NCI-H526 treated with DMSO at 0.1 percent for 48 hours (cell line): ENCODE measurements around the gene COL5A1.
"Not testable (repeated sequence)": the region's sequence is repeated elsewhere in the genome, so short reads cannot be mapped to it uniquely, and the experiment has no call there.

Experiments used
- DNase-seq: peaks from one replicate; lab custom pipeline; 2025; lab: John Stamatoyannopoulos, UW

The COL5A1 gene

DNA sequence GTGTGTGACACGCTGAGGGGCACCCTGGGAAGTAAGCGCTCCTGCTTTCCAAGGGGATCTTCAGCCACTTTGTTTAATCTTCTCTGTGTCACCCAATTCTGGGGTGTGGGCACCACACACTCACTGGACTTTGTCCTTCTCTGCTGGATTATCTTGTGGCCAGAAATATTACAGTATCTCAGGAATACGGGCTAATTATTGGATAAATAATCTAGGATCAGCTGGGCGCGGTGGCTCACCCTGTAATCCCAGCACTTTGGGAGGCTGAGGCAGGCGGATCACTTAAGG lies 50.9 kb downstream of the COL5A1 start:
- no peak for DNase-seq

DNA sequence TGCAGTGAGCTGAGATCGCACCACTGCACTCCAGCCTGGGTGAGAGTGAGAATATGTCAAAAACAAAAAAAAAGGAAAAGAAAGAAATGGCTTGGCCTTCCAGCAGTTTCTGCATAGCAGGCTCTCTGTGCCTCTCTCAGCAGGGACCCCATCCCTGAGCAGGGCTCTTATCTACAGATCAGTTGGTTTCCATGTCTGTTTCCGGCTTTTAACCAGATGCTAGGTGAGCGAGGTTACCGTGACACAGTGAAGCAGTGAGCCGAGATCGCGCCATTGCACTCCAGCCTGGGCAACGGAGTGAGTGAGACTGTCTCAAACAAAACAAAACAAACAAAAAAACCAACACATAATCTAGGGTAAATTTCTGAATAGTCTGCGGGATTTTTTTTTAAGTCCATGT lies 51.4 kb downstream of the COL5A1 start:
- no peak for DNase-seq

DNA sequence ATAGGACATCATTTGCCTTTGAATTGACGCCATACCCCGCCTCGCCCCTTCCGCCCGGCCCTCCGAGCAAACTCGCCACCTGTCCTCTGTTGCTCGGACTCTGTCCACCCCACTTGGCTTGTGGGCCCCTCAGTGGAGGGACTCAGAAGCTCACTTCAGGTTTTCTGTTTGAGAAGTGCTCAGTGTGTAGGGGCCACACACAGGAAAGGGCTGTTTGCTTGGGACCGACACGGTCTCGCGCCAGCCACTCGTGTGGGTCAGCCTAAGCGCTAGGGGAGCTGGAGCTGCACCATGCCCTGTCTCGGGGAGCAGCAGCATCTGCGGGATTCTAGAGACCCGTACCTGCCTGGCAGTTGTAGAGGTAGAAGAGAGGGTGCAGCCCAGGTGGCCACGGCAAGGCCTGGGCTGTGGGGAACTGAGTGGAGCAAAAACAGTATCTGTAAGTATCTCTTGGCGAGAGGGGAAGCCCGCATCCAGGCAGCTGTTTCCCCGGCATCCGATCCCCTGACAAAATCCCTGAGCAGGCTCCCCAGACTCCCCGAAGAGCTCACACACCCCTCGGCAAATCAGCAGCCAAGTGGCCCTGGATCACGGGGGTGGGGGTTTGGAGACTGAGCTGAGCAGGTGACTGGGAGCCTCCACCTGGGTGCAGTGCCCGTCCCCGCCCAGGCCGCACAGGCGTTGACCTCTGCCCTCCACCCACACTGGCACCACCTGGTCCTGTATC lies 52.2 kb downstream of the COL5A1 start:
- no peak for DNase-seq

DNA sequence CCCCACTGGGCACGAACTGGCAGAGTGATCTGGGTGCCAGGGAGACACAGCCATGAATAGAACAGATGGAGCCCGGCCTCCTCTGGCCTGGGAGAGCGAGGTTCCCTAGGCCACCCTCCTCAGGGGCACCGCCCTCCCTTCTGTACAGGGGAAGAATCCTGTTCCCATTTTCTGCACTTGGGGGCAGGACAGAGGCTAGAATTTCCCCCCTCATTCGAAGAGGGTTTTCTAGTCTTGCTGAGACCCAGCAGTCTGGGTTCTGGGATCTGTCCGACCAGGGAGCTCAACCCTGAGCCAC lies 52.7 kb downstream of the COL5A1 start:
- no peak for DNase-seq

DNA sequence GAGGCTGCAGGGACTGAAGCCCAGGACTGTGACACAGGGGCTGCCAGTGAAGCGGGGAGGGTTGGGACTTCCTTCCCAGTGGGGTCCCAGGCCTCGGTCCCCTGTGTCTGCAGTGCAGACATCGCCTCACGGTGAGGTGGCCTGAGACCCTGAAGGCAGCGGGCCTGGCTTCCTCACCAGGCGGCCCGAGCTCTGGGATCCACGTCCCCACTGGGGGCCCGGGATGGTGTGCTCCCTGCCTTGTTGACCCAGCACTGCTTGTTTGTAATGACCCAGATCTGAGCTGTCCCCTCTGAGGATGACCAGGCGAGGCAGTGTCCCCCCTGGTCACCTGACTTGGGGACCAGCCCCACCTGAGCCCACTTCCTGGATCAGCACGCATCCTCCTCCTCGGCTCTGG lies 53.1 kb downstream of the COL5A1 start:
- no peak for DNase-seq

DNA sequence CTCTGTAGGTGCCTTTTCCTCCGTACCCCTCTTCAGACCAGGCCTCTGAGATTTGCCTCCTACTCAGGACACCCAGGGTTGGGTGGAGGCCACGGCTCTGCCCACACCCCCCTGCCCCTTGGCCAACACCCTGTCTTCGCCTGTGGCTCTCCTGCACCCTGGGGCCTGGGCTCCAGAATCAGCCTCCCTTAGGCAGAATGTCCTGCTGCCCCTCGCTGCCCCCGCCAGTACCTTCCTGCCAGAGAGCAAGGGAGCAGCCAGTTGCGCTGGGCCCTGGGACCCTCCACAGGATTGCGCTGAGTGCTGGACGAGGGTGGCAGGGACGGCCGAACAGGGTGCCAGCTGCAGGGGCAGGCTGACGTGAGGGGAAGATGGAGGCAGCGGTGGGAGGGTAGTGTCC lies 53.5 kb downstream of the COL5A1 start:
- no peak for DNase-seq

DNA sequence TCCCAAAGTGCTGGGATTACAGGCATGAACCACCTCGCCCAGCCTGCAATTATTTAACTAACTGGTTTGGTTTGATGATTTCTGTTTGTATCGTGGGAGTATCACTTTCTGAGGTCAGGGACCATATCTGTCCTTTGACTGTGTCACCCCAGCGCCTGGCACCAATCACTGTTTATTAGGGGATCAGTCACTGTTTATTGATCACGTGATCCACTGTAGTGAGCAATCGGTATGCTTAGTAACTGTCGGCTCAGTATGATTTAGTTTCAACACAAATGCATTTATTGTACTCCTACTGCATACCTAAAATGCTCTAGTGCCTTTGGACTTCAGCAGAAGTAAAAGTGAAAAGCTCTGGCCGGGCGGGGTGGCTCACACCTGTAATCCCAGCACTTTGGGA lies 54.8 kb downstream of the COL5A1 start:
- DNase-seq, result no peak

DNA sequence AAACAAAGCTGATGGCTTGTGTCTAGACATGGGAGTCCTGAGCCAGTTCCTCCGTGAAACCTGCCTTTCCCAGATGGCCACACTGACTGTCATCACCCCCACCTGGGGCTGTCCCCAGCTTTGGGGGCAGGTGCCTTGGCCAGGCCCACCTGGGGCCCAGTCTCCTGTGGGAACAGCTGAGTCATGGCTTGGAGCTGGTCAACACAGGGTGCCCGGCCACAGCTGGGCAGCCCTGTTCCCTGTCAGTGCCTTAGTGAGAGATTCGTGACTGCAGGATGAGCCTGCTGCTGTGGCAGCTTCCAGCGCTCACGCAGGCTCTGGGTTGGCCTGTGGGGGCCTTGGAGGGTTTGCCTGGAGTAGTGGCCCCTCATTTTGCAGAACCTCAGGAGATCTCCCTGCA lies 56.5 kb downstream of the COL5A1 start:
- DNase-seq, result no peak

DNA sequence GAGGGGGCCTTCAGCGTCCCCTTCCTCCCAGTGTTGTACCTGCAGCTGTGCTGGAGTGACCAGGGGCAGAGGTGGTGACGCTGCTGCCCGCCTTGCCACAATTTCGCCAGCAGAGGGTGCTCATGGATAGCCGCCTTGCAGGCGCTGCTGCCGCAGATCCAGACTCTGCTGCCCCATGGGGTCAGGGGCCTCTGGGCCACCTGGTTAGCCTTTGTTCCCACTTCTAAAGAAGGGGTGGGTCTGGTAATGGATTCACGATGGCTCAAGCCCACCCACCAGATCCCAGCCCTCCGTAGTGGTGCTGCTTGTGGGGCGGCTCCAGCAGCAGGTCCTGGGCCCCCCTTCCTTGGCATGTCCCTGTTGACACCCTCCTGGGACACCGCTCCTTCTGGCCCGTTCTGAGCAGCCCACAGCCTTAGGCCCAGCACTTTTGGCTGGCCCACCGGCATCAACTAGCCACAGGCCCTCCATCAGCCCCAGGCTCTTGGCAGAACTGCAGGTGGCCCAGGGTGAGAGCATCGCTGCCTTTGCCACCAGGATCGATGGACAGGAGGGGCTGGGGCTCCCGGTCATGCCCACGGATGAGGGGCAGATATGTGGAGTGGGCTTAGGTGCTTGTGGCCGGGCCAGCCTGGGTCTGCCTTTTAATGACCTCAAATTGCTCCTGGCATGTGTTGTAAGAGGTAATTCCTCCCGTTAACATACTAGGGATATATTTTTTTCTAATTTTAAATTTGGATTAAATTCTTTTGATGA lies 57.2 kb downstream of the COL5A1 start:
- DNase-seq, result no peak

DNA sequence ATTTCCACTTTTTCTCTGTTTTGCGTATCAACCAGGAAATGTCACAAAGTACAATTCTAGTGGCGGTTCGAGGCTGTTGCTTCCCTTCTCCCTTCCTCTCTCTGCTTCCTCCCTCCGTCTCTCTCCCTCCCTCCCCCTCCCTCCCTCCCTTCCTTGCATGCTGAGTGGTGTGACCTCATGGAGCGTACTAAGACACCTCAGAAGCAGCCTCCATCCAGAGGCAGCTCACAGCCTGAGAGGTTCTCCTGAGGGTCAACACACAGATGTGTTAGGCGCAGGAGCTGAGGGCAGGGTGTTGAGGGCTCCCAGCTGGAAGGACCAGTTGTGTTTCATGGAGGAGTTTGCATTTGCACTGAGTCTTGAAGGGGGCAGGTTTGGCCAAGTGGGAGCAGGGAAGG lies 57.7 kb downstream of the COL5A1 start:
- no peak for DNase-seq

DNA sequence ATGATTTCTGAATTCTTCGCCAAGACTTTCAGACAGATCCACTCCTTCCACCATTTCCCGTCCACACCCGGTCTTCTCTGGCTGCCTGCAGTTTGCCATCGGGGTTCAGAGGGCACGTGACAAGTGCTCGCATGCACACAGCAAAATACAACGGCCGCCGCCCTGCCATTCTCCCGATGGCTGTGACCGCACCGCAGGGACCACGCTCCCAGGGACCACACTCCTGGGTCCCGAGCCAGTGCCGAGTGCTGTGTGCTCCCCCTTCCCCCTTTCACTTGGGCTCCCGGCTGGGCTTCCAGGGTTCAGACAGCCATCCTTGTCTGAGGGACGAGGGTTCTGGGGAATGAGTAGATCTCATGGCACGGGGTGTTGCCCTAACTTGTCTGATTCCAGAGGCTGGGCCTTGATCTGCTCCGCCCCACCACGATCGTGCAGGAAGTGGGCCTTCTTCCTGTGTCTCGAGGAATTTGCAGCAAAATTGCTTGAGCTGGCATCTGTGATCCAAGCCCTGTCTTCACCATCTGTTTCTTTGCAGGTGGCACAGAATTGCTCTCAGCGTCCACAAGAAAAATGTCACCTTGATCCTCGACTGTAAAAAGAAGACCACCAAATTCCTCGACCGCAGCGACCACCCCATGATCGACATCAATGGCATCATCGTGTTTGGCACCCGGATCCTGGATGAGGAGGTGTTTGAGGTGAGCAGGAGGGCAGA lies 59.2 kb downstream of the COL5A1 start:
- no peak for DNase-seq

DNA sequence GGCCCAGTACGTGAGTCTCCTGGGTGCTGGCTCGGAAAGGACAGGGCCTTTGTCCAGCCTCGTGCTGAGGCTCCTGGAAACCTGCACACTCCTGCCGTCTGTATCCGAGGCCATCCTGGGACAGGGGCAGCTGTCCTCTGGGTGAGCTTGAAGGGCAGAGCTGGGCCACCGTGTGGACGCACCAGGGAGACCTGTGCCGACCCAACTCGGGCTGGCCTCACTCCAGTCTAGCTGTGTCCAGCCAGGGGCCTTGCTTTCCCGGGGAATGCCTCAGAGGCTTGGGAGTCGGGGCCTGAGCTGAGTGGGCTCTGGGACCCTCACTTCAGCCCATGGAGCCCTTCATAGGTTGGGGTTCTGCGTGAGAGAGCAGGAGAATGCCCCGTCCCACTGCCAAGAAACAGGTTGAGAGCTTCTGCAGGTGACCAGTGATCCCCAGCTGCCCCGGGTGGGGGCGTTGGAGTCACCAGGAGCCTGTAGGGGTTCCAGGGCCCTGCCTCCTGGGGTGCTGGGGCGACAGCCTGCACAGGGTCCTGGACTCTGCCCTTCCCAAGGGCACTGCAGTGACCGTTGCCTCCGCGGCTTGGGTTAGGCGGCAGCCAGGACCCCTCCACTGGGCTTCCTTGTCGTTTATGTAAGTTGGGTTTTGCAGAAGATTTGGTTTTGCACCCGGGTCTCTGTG lies 60.1 kb downstream of the COL5A1 start:
- DNase-seq, result no peak

DNA sequence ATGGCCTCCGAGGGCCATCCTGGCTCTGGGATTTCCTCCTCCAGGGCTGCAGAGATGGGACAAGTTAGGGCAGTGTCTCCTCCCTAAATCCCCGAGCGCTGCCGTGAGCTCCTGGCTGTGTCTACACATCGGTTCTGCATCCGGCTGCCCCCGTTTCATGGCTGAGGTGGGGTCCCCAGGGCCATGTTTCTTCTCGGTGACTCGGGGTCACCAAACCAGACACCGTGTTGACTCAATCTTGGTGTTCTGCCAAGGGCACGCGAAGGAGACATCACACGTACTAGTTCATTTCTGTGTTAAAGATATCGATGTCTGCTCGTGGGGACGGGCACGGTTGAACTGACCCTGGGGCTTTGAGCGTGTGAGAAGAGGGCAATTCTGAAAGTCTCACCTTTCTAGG lies 60.7 kb downstream of the COL5A1 start:
- DNase-seq, result no peak

DNA sequence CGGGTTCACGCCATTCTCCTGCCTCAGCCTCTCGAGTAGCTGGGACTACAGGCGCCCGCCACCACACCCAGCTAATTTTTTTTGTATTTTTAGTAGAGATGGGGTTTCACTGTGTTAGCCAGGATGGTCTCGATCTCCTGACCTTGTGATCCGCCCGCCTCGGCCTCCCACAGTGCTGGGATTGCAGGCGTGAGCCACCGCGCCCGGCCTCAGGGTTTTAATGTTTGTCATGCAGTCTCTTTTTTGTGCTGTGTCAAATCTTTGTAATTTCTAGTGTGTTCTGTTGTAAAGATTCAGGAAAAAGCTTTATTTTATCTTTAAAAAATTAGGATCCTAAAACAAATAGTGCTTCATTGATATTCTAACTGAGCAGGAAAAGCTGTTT lies 62.1 kb downstream of the COL5A1 start:
- not testable (repeated sequence) for DNase-seq

DNA sequence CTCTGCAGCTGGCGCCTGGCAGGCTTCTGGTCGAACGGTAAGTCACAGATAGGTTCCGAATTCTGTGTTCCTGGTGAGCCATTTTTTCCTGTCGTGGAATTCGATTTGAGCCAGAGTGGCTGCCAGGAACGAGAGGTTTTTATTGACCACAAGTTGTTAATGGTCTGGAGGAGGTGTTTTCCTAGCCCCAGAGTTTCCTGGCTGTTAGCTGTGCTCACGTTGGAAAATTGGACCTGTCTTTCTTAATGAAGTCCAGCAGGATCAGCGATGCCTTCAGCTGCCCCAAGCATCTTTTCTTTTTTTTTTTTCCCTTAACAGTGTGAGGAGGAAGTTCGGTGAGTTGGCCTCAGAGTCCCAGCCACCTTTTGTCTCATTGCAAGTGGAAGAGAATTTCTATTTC lies 62.9 kb downstream of the COL5A1 start:
- DNase-seq, result no peak

DNA sequence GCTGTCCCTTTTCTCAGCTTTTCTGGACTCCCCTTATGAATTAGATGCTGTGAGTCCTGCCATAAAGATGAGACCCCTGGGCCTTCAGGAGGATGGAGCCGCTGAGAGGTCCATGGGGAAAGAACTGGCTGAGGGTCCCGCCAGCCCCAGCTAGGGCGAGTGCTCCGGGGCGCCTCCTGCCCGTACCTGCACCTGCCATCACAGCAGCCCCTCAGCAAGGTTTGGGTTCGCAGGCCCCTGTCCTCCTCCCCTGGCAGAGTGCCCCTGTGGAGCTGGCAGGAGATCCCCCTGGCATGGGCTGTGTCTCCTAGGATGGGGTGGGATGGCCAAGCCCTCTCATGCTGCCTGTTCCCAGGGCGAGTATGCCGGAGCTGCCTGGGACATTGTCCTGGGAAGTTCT lies 64.2 kb downstream of the COL5A1 start:
- no peak for DNase-seq

DNA sequence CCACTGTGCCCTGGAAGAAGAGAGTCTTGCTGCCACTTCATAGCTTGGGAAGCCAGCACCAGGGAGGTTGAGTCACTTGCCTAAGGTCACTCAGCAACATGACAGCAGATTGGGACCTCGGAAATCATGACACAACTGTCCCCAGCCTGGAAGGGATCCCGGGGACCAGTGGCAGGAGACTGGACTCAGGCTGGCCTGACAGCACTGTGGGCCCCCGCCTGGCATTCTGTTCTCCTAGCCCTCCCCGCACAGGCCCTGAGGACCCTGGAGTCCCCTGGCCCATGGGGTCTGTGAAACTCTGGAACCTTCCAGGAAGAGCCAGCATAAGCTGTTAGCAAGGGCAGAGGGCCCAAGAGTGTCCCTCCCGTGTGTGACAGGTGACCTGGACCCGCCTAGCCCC lies 64.9 kb downstream of the COL5A1 start:
- DNase-seq, result no peak

DNA sequence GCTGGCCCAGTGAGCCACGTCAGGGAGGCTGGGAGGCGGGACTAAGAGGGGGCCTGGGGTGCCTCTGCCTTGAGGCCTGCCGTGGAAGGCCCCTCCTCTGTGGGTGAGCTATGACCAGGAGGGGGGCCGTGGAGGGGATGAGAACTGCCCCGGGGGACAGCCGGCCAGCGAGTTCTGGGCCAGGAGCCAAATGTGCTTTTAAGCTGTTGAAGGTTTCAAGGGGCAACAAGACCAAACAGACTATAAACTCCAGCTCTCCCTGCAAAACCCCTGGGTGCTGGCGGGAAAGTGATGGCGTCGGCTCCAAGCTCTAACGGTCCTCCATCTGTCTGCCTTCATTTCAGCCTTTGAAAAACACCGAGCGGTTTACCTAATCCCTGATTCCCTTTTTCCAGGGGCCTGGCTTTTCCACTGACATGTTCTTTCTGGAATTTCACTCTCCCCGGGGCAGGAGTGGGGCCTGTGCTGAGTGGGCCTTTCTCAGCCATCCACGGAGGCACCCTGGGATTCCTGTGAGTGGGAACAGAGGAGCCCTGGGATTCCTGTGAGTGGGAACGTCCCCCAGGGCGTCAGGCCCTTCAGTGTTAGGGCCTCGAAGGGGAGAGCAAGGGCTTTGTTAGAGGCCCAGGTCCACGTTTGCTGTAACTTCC lies 65.6 kb downstream of the COL5A1 start:
- DNase-seq, result no peak

DNA sequence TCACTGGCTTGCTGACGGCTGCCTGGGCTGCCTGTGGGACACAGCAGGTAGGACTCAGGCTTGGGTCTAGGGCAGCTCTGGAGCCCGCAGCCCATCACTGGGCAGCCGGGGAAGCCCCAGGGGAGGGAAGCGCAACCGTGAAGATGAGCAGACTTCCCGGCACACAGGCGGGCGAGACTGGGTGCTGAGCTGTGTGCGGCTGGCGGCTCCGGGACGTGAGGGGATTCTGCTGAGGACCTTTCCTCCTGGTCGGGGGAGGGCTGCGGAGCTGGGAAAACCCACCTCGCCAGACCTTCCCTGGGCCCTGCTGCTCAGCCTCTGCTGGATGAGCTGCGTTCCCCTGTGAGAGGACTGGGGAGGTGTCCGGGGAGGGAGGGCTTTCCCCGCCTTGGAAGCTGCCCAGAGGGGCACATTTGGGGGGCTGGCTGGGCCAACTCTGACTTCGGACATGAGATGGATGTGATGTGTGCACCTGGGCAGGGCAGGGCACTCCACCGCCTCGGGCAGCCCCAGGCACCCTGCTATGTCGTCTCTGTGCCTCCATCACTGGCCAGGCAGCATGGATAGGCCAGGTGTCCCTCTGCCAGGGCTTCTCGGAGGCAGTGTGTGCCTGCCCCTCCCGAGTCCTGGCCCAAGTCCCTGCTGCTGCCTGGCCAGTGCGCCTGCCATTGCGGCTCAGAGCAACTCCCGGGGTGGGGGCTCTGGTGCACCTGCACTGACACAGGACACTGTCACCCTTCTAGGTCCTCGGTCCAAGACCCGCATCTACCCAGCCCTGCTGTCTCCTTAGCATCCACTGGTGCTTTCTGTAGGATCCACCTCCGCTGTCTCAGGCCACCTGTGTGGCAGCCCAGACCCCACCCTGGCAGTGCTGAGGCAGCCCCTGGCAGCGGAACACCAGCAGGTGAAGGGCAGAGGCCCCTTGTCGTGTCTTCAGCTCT lies 66.4 kb downstream of the COL5A1 start:
- no peak for DNase-seq

DNA sequence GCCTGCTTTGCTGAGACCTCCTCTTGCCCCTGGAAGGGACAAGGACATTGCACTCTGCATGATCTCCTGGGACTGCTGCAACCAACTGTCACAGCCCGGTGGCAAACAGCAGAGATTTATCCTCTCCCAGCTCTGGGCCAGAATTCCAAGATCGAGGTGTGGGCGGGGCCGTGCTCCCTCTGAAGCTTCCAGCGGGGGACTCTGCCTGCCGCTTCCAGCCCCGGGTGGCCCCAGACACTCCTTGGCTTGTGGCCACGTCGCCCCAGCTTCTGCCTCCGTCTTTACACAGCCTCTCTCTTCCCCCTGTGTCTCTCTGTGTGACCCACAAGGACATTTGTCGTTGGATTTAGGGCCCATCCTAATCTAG lies 67.1 kb downstream of the COL5A1 start:
- DNase-seq, result no peak

DNA sequence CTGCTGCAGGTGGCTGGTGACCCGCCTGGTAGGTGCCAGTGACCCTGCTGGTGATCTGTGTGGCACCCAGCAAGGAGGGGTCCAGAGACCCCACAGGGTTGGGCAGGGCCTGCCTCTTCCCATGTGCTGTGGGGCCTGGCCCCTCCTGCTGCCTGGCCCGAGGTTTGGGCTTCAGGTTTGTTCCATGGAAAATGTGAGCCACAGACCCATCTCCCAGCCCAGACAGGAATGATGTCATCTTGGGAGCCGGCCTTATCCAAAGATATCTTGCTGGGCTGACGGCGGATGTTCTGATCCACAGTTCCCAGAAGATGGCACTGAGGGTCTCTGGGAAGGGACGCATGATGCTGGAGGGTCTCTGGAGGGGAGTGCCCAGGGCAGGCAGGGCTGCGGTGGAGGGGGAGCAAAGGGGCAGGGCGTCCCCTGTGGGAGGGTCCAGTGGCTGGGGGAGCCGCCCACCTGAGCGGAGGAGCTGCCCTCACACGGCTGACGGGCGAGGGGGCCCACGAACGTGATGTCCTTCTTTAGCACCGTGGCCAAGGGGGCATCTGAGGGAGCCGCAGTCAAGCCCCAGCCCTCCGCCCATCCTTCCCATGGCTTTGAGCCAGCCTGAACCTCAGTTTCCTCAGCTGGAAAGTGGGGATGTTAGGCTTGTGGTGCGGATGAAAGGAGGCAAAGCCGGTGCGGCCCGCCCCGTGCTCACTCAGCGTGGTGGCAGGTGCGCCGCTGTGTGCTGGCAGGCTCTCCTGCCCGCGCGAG lies 68.1 kb downstream of the COL5A1 start:
- no peak for DNase-seq
